ENCODE data around the gene DYDC2. TPM values are rescaled to one million over a fixed set of nuclear protein-coding genes. Genes with fewer than 3 reads are reported as not detected.
A peak's percentile ranks its signal among the peaks of the same experiment; 100 is the strongest.
"Not testable (repeated sequence)": the region's sequence is repeated elsewhere in the genome, so short reads cannot be mapped to it uniquely, and the experiment has no call there.

The DYDC2 gene, protein sequence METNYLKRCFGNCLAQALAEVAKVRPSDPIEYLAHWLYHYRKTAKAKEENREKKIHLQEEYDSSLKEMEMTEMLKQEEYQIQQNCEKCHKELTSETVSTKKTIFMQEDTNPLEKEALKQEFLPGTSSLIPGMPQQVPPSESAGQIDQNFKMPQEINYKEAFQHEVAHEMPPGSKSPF
- total RNA-seq: not detected

DNA sequence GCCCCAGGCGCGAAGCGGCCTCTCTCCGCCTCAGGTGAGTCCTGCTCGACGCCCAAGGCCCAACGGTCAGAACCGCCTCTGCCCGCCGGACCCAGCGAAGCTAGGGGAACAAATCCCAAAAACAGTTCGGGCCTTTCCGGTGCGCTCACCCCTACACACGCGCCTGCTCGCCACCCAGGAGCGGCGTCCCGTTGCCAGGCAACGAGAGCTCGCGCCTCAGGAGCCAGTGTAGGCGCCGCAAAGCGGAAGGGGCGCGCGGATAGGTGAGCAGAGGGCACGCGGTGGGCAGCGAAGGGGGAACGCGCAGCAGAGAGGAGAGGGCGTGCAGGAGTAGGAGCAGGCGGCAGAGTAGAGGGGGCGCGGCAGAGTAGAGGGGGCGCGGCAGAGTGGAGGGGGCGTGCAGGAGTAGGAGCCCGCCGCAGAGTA, at the start of gene DYDC2, which contains the start of gene DYDC1:
TSS of gene DYDC2 (plus strand) at position 219 of the 426 bp plus-strand sequence. CDS start 5,663 bp downstream, outside the sequence.
TSS of gene DYDC1 (minus strand) at position 193 of the 426 bp plus-strand sequence. CDS start 4,154 bp downstream, outside the sequence.
- ATAC-seq: peak; percentile 76

- no peak for ATAC-seq
Observed at GRCh38 chr10:80313523-80313922, 43.1 kb upstream of the DYDC2 start.

DNA sequence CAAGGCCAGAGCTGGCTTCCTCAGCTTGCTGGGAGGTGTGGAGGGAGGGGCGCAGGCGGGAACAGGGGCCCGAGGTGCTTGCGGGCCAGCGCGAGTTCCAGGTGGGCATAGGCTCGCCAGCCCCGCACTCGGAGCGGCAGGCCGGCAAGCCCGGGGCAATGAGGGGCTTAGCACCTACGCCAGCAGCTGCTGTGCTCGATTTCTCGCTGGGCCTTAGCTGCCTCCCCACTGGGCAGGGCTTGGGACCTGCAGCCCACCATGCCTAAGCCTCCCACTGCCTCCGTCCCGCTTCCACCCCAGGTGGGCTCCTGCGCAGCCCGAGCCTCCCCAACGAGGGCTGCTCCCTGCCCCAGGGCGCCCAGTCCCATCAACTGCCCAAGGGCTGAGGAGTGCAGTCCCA, 41.2 kb upstream of the DYDC2 start:
- no peak for ATAC-seq

GRCh38 chr10:80318742-80319141, 37.8 kb upstream of the DYDC2 start:
- ATAC-seq: no peak

GRCh38 chr10:80319318-80319717, 37.3 kb upstream of the DYDC2 start:
- no peak for ATAC-seq

DNA sequence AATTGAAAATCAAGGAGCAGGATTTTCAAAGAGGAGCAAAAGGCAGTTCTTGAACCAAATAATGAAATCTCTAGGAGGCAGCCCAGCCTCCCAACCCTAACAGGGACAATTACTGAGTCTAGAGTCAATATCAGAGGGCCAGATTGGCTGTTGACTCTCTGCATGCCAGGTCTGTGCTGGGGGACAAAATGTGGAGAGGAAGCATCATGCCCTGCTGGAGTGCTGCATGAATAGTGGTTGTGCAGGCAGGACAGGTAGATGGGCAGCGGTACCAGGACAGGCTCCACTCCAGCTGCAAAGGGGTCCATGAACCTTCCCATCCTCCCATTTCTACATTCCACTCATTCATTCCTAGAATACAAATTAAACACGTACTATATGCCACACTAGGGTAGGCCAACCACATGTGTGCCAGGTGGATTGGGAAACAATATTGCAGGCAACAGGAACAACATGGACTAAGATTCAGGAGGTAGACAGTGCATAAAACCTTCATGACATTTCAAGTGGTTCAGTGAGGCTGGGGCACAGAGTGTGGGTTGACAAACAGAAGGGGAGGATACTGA, 36.8 kb upstream of the DYDC2 start:
- ATAC-seq: no peak

DNA sequence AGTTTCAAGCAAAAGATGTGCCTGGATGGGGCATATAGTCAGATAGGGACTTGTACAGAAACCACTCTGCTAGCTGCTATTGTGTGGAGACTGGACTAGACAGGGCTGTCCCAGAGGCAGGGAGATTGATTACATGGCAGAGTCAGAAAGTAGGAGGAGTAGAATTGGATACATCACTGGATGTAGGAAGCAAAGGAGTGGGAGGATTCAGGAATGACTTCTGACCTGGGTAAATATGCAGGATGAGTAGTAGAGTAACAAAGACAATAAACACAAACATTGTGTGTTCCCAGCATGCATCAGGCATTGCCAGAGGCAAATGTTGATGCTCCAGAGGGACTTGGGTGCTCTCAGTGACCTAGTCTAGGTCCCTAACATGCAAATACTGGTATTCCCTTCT, 36.2 kb upstream of the DYDC2 start:
- no peak for ATAC-seq

- no peak for ATAC-seq
Observed at GRCh38 chr10:80321183-80321582, 35.4 kb upstream of the DYDC2 start.

DNA sequence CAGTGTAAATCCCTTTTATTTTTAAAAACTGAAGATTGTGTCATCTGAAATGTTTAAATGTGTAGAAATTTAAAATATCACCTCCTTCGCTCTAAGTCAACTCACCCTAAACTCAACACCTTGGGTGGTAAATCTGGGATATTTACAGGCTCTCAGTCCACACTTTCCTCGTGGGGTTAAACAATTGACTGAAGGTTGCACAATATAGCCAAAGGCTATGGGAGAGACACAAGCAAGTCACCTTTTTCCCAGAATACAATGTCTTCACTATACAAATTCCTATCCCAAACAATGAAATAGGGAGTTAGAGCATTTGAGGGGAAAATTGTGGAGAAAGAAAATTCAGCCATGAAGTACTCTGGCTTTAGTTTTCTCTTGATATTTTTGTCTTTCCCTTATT, 34.4 kb upstream of the DYDC2 start:
- no peak for ATAC-seq

DNA sequence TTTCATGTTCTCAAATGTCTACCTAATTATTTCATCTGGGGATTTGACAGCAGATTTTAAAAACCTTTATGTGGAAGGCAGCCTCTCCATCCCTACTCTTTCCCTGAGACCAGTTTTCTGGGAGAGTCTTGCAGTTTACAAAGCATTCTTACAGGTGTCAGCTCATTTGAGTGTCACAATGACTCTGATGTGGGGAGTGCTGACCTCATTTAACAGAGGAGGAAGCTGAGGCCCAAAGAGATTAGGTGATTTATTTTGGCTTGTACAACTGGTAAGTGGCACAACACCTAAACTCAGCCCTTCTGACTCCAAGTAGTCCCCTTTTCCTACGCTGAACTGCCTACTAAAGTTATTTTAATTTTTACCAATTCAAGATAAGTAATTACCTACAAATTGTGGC, 33.9 kb upstream of the DYDC2 start:
- peak; percentile 60 for ATAC-seq

- peak; percentile 20 for ATAC-seq
Observed at GRCh38 chr10:80323311-80323710, 33.3 kb upstream of the DYDC2 start.

GRCh38 chr10:80324086-80324485, 32.5 kb upstream of the DYDC2 start:
- ATAC-seq: no peak

- ATAC-seq: no peak
Observed at GRCh38 chr10:80324891-80325364, 31.7 kb upstream of the DYDC2 start.

DNA sequence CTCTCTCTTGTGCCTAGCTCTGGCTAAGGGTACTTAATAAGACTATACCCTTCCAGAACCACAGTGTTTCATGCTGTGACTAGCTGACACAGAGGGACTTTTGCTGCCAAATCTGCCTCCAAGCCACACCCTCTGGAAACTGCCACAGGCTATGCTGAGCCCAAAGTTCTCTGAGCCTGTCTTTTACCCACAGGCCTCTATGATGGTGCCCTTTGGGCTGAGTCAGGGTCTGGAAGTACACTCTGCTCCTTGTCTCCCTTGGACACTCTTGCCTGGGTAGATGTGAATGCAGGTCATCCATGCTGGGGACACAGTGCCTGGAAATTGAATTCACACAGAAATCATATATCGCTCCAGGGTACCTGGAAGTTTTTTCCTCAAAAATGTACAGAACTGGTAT, 22.6 kb upstream of the DYDC2 start:
- ATAC-seq: no peak

DNA sequence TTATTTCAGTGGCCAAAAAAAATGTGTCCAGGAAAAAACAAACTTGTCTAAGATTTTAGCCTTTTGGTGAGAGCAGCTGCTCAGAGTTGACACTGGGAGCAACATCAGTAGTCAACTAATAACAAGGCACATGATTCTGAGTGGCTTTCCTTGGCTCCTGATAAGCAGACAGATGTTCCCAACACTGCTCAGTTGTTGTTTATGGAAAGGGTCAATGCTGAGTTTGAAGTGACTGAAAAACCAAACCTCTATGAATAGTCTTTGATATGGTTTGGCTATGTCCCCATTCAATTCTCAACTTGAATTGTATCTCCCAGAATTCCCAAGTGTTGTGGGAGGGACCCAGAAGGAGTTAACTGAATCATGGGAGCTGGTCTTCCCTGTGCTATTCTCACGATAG, 12.3 kb upstream of the DYDC2 start:
- ATAC-seq: no peak

- ATAC-seq: no peak
Observed at GRCh38 chr10:80344912-80345311, 11.7 kb upstream of the DYDC2 start.

DNA sequence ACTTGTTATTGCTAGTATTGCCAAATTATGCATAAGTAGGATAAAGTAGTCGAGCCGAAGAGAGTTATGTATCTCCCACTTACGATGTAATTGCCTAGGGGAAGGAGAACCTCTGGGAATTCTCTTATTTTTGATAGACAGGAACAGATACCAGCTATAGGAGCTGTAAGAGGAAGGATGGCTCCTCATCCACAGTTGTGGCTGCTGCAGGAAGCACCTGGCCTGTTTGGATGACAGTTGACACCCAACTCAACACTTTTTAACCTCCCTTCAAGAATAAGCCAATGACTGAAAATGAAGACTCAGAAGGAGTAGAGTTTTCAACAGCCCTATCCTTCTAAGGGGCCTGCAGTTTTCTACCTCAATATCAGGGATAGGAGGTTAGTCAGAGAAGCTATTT, 6.3 kb upstream of the DYDC2 start:
- ATAC-seq: no peak

- no peak for ATAC-seq
Observed at GRCh38 chr10:80351220-80351619, 5.4 kb upstream of the DYDC2 start.

DNA sequence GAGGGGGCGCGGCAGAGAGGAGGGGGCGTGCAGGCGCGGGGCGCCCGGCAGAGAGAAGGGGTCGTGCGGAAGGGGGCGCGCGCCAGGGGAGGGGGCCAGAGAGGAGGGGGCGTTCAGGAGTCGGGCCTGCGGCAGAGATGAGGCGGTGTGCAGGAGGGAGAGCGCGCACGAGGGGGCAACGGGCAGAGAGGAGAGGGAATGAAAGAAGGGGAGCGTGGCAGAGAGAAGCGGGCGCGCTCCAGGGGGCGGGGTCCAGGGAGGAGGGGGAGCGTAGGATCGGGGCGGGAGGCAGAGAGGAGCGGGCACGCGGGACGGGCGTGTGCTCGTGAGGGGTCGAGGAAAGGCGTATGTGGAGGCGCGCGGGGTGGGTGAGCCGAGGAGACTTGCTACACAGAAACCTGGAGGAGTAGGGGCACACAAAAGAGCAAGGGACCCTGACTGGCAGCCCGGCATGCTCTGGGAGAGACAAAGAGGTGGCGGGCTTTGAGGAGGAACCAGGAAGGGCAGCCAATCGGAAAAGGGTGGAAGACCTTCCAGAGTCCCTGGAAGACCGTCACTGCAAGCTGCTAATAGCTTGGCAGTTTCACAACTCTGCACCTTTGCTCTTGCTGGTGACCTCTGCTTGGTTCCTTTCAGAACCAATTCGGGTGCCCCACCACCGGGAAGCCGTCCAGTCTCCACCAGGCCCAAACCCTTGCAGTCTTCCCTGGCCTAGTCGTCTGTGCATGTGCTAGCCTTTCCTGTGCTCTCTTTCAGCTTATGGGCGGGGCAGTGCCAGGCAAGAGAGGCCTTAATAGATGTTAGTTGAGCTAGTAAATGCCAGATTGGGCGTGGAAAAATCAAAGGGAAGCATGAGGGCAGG, 639 bp downstream of the DYDC2 start:
- ATAC-seq: peak; percentile 74

DNA sequence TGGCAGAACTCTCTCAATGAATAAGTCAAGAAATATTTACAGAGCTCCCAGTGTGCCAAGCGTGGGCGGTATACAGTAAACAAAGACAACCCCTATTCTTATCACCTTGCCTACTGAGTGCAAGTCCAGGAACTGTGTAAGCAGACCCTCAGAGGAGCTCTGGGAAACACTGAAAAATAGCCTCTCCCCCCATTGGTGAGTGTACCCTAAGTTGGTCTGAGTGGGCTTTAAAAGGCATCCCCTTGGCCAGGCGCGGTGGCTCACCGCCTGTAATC, 1.2 kb downstream of the DYDC2 start:
- ATAC-seq: no peak

- not testable (repeated sequence) for ATAC-seq
Observed at GRCh38 chr10:80358925-80359324, 2.3 kb downstream of the DYDC2 start.

- ATAC-seq: no peak
Observed at GRCh38 chr10:80359644-80360043, 3.1 kb downstream of the DYDC2 start.

DNA sequence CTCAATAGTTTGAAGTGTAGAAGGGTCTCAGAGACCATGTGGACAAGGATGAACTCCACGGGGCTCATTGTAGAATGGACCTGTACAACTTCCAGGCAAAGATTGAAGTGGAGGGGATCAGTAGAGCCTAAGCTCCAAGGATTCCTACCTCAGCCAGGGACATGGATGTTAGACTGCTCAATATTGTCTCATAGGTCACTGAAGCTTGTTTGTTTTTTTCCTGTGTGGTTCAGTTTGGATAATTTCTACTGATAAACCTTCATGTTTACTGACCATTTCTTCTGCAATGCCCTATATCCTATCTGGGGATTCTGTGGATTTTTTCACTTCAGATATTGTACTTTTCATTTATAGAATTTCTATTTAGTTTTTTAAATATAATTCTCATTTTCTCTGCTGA, 8.9 kb downstream of the DYDC2 start:
- ATAC-seq: no peak

DNA sequence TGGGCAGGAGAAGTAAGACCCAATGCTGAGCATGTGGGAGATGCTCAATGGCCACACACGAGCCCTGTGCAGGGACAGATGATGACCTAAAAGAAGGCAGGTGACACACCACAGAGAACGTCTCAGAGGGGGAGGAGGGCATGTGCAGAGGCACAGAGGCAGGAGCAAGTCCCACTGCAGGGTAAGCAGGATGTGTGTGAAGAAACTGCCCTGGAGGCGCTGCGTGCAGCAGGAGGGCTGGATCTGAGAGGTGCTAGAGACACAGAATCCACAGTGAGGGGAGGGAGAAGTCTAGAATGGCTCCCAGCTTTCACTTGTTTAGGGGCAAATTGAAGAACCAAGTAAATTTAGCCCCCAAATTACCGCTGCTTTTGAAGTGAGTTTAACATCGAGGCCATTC, 14.9 kb downstream of the DYDC2 start:
- no peak for ATAC-seq

Data from esophagus mucosa (tissue), 1 donor.